HG03575 (cell line): ENCODE results near the gene MAN1A2.

Experiments used
- ATAC-seq: cut with Tn5 transposase; IDR thresholded peaks from one replicate; pipeline ENCODE4 v1.9.1; 2021; ENCODE audit not compliant: unreplicated experiment, insufficient number of reproducible peaks, low FRiP score; ENCODE audit errors: extremely low read depth

The MAN1A2 gene

DNA sequence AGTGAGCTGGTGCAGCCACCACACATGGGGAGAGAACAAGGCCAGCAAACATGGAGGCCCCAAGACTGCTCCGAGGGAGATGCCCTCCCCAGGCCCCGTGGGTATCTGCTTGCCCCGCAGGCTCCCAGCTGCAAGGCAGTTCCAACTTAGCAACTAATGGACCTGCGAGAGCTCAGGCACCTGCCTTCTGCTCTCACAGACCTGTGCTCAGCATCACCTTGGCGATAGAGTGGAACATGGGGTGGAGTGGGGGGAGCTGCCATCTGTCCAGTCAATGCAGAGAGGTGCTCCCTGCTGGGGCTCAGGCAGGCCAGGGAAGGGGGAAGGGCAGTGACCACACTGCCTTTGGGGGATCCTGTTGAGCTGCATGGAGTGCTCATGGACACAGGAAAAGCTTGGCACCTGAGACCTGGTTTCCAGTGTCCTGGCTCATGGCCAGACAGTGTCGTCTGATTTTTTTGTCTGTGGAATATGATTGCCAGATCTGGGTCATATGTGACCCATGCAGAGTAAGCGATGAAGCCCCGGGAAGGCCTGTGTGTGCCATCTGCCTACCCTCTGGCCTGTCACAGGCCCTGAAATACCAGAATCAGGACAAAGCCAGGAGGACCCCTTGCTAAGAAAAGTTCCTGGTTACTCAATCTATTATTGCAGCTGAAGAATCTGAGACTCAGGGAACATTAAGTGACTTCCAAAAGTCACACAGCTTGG, 198.7 kb downstream of the MAN1A2 start:
- no peak for ATAC-seq

DNA sequence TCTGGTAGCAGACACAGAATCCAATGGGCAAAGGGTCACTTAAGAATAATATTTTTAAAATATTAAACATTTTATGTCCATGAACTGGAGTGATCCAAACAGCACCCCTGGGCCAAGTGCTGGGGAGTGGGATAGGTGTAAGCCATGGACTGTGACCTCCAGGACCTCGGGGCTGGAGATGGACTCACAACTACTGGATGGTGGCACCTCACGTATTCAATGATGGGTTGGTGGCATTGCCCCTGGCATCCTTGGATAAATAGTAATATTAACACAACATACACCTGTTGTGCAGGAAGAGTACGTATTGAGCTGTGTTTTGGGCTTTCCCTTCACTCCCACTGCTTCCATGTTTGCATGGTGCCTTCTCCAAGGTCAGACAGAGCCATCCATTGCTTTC, 199.3 kb downstream of the MAN1A2 start:
- no peak for ATAC-seq

DNA sequence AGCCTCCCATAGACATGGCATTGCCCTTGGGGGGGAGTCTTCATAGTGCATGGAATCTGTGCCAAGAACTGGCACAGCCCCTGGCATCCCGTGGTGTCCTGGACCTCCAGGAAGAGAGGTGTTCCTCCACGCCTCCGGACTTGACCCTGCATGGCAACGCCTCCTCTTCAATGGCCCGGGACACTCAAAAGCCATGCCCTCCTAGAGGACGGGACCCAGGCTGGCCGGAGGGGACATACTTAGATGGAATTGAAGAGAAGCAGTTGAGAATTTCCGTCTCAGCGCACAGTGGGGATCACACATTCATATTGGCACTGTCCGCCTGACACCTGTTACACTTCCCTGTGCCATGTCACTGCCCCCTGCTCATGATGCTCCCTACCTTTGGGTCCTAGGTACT, 200.2 kb downstream of the MAN1A2 start:
- ATAC-seq, result no peak

GRCh38 chr1:117567976-117568375, 200.7 kb downstream of the MAN1A2 start:
- ATAC-seq, result no peak

DNA sequence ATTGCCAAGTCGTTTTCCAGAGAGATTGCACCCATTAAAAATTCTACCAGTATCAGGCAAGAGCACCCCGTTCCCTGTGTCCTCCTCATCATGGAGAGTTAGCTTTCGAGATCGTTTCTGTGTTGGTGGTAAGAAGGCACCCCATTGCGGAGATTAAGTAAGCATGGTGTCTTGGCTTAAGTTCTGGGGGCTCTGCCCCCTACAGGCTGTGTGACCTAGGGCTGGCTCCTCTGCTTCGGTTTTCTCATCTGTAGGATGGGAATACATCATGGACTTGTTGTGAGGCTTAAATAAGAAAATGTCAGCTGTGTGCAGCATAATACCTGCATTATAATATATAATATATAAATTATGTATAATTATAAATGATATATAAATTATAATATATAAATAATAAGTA, 201.8 kb downstream of the MAN1A2 start:
- ATAC-seq, result no peak

GRCh38 chr1:117569856-117570255, 202.6 kb downstream of the MAN1A2 start:
- no peak for ATAC-seq

DNA sequence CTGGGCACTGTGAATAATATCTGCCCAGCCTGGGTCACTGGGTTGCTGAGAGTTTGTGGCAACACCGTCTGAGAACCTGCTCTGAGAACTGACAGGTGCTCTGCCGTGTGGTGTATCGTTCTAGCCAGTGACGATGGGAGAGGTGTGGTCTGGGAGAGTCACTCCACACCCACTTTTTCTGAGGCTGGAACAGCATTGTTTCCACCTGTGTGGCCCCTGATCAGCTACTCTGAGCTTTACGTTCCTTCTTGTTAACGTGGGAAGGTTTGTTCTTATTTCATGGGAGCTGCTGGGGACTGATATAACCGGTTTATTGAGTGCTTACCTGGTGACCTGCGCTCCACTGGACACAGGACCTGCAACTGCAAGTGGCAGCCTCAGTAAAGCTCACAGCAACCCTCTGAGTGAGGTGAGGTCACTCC, 203.8 kb downstream of the MAN1A2 start:
- no peak for ATAC-seq

DNA sequence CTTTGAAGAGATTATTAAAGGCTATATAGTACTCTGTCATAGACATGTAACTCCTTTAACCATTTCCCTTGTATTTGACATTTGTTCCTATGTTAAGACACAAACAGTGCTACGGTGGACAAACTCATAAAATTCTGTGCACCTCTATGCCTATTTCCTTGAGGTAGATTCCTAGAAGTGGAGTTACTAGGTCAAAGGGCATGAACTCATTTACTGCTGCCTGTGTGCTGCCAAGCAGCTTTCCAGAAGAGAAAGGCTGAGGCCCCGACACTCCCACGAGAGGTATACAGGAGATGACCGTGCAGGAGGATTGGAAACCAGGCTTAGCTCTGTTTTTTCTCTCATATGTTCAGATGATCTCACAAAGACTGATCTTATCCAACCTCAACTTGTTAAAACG, 204.2 kb downstream of the MAN1A2 start:
- no peak for ATAC-seq

DNA sequence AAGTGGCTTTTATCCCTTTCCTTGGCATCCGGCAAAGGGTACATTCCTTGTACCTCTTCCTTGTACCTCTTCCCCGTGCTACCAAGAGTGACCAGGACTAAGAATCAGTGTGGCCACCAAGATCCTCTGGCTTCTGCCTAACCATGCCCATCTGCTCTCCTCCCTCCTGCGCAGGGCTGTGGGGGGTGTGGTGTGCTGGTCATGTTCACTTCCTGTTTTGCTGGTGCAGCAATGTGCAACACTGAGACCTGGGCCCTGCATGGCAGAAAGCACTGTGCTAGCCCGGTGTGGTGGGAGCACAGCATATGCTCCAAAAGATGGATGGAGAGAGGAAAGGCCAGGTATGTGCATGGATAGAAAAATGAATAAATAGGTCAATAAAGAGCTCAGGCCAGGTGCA, 205.3 kb downstream of the MAN1A2 start:
- no peak for ATAC-seq

GRCh38 chr1:117573386-117574023, 206.3 kb downstream of the MAN1A2 start:
- no peak for ATAC-seq

DNA sequence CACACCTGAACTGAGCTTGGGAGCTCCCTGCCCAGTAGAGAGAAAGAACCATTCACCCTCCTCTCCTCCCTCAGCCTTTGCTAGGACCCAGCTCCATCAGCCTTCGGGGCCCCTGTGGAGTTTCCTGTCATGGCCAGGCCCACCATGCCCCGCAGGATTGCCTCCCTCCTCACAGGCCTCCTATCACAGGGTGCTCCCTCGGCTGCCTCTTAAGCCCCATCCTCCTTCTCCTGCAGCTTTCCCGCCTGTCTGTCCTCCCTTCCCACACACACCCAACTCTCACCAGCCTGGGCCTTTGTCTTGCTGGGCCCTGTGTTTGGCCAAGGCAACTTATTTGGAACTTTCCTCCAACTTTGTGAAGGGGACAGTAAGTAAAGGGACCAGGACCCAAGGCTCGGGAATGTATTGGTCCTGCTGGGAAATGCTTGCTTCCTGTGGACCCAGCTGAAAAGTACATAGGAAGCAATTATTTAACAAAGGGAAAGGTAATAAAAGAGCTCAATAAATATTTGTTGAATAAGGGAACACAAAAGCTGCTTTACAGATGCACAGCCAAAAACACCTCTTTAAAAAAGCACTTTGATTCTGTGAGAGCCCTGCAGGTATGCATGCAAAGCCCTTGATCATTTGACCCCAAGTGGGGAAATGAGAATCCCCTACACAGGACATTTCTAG, 207.0 kb downstream of the MAN1A2 start:
- no peak for ATAC-seq

- ATAC-seq, result no peak
Measured at GRCh38 chr1:117575586-117576225, 208.5 kb downstream of the MAN1A2 start.

DNA sequence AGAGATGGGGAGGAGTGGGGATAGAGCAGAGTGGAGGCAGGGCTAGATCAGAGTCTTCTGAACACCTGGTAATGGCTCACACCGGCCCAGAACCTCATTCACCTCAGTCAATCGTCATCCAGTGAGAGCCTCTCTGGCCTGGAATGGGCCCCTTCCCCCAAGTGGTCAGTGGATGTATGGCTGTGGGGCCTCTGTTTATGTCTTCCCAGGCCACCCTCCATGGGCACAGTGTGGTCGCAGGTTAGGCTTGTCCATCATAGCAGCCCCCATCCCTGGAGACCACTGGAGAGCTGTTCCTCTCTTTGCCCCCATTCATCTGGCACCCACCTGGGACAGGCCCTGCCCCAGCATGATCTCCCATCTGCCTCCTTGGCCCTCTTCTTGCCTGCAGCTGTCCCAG, 209.0 kb downstream of the MAN1A2 start:
- ATAC-seq, result no peak

- no peak for ATAC-seq
Measured at GRCh38 chr1:117577191-117577885, 210.1 kb downstream of the MAN1A2 start.

DNA sequence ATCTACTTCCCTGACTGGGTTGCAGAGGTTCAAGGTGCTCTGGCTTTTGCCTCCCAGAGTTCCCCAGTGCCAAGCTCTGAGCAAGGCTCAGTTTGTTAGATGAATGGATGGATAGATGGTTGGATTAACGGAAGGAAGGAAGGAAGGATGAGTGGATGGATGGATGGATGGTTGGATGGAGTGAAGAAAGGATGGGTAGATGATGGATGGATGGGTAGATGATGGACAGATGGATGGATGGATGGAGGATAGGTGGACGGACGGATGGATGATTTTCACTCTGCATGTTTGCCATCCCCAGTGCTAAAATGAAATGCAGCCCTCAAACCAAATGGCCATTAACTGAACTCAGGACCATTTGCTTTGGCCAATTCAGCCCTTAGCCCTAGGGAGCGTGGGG, 211.2 kb downstream of the MAN1A2 start:
- no peak for ATAC-seq
